ENCODE results near the gene NEGR1. TPM values are rescaled to one million over a fixed set of nuclear protein-coding genes. Genes with fewer than 3 reads are reported as not detected.

NEGR1 gene
- total and polyA plus RNA-seq, 2 donors (not counting 3 experiments of a cell fraction or from before 2014, with no cell fraction given): 6.8 to 21.8 TPM

DNA sequence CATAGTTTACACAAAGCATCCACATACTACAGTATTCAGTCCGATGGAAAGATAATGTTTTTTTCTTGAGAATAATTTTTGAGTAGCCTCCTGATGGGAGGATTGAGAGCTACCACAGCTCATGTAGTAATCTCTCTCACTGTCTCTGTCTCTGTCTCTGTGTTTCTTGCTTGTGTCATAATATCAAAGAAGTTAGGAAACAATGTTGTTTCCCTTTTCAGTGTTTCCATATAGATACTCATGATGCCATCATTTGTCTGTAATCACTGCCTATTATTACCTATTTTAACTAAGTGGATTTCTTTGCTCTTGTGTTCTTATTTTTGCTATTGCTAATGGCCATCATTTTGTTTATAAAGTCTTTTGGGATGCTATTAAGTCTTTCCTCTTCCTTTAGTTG, 367.7 kb downstream of the NEGR1 start:
- Histone ChIP-seq H3K27ac (ENCODE audit: insufficient read depth, low read depth, low read length) (no peak overlapping the region), H3K9me1 (replicated peaks; ENCODE audit: control insufficient read depth, extremely low read depth, insufficient read depth, low read length) (no peaks in the 10 kb centered on the region), H3K27me3 (ENCODE audit: control insufficient read depth in 2 of 2, insufficient read depth in 2 of 2, low read length in 2 of 2) (no peaks in the 10 kb centered on the region), H3K36me3 (ENCODE audit: control insufficient read depth in 2 of 2, extremely low read depth in 1 of 2, insufficient read depth in 2 of 2, low read length in 2 of 2) (no peaks in the 10 kb centered on the region), H3K9me3 (replicated peaks; ENCODE audit: control insufficient read depth, insufficient read depth, low read length) (no peaks in the 10 kb centered on the region), H3K79me2 (ENCODE audit: control insufficient read depth, insufficient read depth, low read length) (no peaks in the 10 kb centered on the region), H3K4me1 (ENCODE audit: control insufficient read depth, extremely low read depth, insufficient read depth, low read length) (no peaks in the 10 kb centered on the region), H4K20me1 (replicated peaks; ENCODE audit: control insufficient read depth, extremely low read depth, insufficient read depth, low read length) (no peaks in the 10 kb centered on the region), H3K4me2 (ENCODE audit: insufficient read depth, low read length) (no peak overlapping the region), H2AFZ (ENCODE audit: low read depth, low read length) (no peak overlapping the region), H3K9ac (replicated peaks; ENCODE audit: extremely low read depth, insufficient read depth, low read length) (no peak overlapping the region), H3K4me3 (replicated peaks in 1 of 3; ENCODE audit: insufficient read depth in 1 of 3, low read depth in 1 of 3, low read length in 3 of 3) (no peak overlapping the region)
- DNase-seq (ENCODE audit: low read depth, low spot score) (no peak), FAIRE-seq (no peak)
- intact Hi-C loops (cut with micrococcal nuclease): no loop called here
- POLR2A ChIA-PET: no interaction called here
- TF ChIP-seq MYC (IDR thresholded peaks at IDR 0.05; ENCODE audit: low read depth, low read length): no peak
- TF ChIP-seq POLR2A (IDR thresholded peaks at IDR 0.05; ENCODE audit: low read depth, low read length): no peak
- TF ChIP-seq, protein P1, sequence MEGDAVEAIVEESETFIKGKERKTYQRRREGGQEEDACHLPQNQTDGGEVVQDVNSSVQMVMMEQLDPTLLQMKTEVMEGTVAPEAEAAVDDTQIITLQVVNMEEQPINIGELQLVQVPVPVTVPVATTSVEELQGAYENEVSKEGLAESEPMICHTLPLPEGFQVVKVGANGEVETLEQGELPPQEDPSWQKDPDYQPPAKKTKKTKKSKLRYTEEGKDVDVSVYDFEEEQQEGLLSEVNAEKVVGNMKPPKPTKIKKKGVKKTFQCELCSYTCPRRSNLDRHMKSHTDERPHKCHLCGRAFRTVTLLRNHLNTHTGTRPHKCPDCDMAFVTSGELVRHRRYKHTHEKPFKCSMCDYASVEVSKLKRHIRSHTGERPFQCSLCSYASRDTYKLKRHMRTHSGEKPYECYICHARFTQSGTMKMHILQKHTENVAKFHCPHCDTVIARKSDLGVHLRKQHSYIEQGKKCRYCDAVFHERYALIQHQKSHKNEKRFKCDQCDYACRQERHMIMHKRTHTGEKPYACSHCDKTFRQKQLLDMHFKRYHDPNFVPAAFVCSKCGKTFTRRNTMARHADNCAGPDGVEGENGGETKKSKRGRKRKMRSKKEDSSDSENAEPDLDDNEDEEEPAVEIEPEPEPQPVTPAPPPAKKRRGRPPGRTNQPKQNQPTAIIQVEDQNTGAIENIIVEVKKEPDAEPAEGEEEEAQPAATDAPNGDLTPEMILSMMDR (IDR thresholded peaks at IDR 0.05; ENCODE audit: extremely low read depth in 1 of 2, insufficient read depth in 1 of 2, low read depth in 1 of 2, low read length in 2 of 2): no peak
- TF ChIP-seq, protein P2, sequence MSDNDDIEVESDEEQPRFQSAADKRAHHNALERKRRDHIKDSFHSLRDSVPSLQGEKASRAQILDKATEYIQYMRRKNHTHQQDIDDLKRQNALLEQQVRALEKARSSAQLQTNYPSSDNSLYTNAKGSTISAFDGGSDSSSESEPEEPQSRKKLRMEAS (IDR thresholded peaks at IDR 0.05; ENCODE audit: insufficient read depth, insufficient read length): no peak
- TF ChIP-seq POLR2AphosphoS5 (IDR thresholded peaks at IDR 0.05; ENCODE audit: insufficient read depth, low read depth, low read length): no peak
- TF ChIP-seq EZH2 (IDR thresholded peaks at IDR 0.05; ENCODE audit: borderline replicate concordance, low read depth, low read length, severe bottlenecking): no peak
- TF ChIP-seq JUN (IDR thresholded peaks at IDR 0.05; ENCODE audit: borderline replicate concordance, insufficient read depth, insufficient read length, low read depth): no peak
- TF ChIP-seq FOS (IDR thresholded peaks at IDR 0.05; ENCODE audit: borderline replicate concordance, insufficient read depth, low read length): no peak
- TF ChIP-seq GATA2 (IDR thresholded peaks at IDR 0.05; ENCODE audit: insufficient read depth, insufficient read length, low read depth, low read length): no peak
- no TSS peak for BruUV-seq (replicated peaks)
- dilution Hi-C loops (cut with MboI; ENCODE audit: extremely low pct_ligation_motif_present, low sequenced_read_pairs): no loop called here
- CTCF ChIA-PET: interaction anchor here (0.9 kb wide), 1 partner anchor 21 kb away, joined by 3 read pairs; no protein-coding TSS in a partner anchor
